CD4-positive, alpha-beta memory T cell (primary cell): ENCODE data around the gene GCFC2. TPM values are rescaled to one million over a fixed set of nuclear protein-coding genes. Genes with fewer than 3 reads are reported as not detected.

Experiments used
- polyA plus RNA-seq, 2 donors: library from polyadenylated mRNA; unstranded; fragments of 300-500 nt; fragmentation: Illumina TruSeq; gene quantifications; one replicate each; pipeline ENCODE4 v1.2.3, GENCODE V29; 2021
- total RNA-seq, 2 experiments: library from RNA; stranded (reverse); gene quantifications; one replicate each; pipeline ENCODE4 v1.2.3, GENCODE V29; 2021

GCFC2 gene
- total and polyA plus RNA-seq, 4 experiments from 2014 or later: 22.9 to 31.2 (median 27.3) TPM

Other genes starting within 250 kb of the GCFC2 start
- not detected for gene EVA1A, start 150.0 kb downstream of the GCFC2 start, total RNA-seq
- not detected for gene EVA1A, start 150.0 kb downstream of the GCFC2 start, polyA plus RNA-seq
- gene MRPL19, start 64.1 kb downstream of the GCFC2 start, total RNA-seq: 10 to 100 TPM; 27.6 to 29.4 TPM
- 10 to 100 TPM; 29.6 to 35.6 TPM for gene MRPL19, start 64.1 kb downstream of the GCFC2 start, polyA plus RNA-seq